ENCODE data around the gene CAPN10. TPM values are rescaled to one million over a fixed set of nuclear protein-coding genes. Genes with fewer than 3 reads are reported as not detected.

CAPN10 gene
- polyA plus RNA-seq, 5 donors = 18.0 to 33.9 (median 26.2) TPM

GRCh38 chr2:240588006-240588655 lies 1.6 kb downstream of the CAPN10 start:
- DNase-seq = no peak

GRCh38 chr2:240588669-240589068 lies 2.1 kb downstream of the CAPN10 start:
- DNase-seq = no peak

GRCh38 chr2:240589375-240589774 lies 2.8 kb downstream of the CAPN10 start:
- no peak for DNase-seq

DNA sequence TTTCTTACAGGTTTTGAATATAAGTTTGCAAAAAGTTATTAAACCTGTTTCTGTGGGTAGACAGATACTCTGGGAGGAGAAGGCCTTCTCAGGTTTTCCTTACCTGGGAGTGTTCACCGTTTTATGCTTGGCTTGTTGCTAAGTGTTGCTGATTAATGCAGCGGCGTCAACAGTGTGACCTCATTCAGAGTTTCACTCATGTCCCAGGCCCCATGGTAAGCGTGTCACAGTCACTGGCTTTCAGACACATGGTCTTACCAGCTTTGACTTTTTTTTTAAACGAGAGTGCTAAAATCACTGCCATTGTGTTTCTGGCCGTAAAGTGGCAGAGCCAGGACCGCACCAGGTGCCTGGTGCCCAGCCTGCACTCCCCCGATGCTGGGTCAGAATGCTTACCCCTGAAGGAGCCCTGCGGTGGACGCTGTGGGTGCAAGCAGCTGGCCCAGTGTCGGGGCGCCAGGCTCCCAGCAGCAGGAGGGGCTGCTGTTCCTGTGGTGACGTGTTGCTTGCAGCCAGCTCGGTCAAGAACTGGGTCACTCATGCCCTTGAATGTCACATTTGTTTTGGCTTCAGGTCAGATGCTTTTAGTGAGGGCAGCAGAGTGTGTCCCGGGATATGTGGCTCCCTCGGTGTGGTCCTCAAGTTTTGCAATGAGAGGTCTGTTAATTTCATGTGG lies 3.5 kb downstream of the CAPN10 start:
- DNase-seq = no peak

DNA sequence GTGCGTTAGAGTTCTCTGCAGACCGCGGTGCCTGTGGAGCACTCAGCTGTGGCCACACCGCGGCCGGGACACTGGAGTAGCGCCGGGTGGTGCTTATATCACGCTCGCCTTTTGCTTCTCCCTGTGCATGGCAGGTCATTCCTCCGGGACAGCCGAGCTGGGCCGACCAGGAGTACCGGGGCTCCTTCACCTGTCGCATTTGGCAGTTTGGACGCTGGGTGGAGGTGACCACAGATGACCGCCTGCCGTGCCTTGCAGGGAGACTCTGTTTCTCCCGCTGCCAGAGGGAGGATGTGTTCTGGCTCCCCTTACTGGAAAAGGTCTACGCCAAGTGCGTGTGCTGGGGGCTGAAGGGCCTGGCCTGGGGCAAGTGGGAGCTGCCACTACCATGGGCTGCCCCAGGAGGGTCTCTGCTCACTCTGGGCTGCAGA lies 4.2 kb downstream of the CAPN10 start:
- DNase-seq = no peak

- no peak for DNase-seq
Observed at GRCh38 chr2:240591226-240591625, 4.7 kb downstream of the CAPN10 start.

- DNase-seq = no peak
Observed at GRCh38 chr2:240591784-240592183, 5.2 kb downstream of the CAPN10 start.

- no peak for DNase-seq
Observed at GRCh38 chr2:240593026-240593702, 6.6 kb downstream of the CAPN10 start.

DNA sequence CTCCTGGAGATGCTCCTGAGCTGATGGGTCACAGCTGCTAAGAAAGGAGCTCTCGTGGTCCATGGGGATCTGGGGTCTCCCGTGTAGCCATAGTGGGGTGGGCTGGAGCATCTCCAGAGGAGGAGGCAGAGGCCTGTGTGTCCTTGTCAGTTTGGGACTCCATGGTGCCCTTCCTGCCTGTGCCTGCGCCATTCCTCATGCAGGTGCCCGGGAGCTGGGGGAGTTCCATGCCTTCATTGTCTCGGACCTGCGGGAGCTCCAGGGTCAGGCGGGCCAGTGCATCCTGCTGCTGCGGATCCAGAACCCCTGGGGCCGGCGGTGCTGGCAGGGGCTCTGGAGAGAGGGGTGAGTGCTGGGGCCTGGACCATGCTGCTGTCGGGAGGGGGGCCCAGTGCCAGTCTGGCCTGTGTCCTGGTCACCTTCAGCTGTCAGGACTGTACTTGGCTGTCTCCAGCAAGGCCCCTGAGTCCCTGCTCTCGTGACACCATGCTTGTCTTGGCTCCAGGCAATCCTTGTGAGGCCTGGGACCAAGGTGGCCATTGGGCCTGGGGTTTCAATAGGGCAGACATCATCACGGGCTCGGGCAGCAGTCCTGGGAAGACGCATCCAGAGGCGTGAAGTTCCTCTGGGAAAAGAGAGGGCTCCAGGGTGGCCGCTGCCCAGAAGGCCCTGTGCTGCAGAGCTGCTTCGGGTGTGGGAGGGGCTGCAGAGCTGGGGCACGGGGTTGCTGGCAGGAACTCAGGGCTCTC lies 7.3 kb downstream of the CAPN10 start:
- DNase-seq = no peak

- DNase-seq = no peak
Observed at GRCh38 chr2:240594511-240595380, 8.2 kb downstream of the CAPN10 start.

- no peak for DNase-seq
Observed at GRCh38 chr2:240595381-240596079, 9.0 kb downstream of the CAPN10 start.

DNA sequence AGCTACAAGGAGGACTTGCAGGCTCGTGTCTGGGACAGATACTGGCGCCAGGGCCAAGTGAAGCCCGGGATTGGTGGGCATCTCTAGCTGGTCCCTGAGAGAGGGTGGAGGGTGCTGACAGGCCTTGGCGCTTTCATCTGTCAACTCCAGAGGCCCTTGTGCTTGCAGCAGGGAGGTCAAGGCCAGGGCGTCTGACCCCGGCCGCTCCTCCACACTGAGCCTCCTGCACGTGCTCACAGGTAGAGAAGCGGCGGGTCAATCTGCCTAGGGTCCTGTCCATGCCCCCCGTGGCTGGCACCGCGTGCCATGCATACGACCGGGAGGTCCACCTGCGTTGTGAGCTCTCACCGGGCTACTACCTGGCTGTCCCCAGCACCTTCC lies 9.5 kb downstream of the CAPN10 start:
- DNase-seq = no peak

- no peak for DNase-seq
Observed at GRCh38 chr2:240596491-240596931, 10.0 kb downstream of the CAPN10 start.

DNA sequence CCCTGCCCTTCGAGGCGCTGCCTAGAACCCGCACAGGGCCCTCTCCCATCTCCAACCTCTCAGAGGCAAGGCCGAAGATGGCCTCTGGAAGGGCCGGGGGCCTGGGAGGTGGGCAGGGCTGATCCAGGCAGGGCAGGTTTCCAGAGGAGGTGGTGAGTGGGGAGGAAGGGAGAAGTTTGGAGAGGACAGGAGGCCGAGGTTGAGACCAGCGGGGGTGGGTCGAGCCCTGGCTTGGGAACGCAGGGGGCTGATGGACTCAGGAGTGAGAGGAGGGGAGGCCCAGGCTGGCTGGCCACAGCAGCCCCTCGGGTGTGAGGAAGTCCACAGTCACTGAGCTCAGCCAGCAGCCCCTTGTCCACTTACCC lies 10.5 kb downstream of the CAPN10 start:
- no peak for DNase-seq

DNA sequence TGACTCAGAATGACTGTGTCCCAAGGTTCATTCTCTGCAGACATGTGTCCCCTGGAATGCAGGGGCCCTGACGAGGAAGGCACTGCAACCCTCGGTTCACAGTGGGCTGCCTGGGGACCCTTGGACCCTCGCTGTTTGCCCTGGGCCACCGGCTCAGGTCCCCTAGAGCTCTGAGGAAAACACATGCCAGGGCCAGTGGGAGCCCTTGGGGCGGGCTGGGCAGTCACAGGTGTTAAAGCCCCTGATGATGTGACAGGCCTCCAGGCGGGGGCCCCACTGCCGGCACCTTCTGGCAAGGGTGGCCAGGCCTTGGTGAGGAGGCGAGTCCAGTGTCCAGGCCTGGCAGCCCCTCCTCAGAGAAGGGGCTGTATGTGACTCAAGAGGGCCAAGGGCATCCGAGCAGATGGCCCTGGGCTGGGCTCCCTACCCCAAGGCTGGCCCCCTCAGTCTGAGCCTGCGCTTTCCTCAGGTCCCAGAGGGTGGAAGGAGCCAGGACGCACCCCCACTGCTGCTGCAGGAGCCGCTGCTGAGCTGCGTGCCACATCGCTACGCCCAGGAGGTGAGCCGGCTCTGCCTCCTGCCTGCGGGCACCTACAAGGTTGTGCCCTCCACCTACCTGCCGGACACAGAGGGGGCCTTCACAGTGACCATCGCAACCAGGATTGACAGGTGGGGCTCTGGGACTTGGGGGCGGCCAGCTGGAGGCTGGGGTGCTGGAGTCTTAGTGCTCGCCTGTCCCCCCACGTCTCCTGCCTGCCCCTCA lies 11.1 kb downstream of the CAPN10 start:
- no peak for DNase-seq

GRCh38 chr2:240598311-240598911 lies 11.9 kb downstream of the CAPN10 start:
- DNase-seq = no peak

- DNase-seq = no peak
Observed at GRCh38 chr2:240599141-240599583, 12.6 kb downstream of the CAPN10 start.

DNA sequence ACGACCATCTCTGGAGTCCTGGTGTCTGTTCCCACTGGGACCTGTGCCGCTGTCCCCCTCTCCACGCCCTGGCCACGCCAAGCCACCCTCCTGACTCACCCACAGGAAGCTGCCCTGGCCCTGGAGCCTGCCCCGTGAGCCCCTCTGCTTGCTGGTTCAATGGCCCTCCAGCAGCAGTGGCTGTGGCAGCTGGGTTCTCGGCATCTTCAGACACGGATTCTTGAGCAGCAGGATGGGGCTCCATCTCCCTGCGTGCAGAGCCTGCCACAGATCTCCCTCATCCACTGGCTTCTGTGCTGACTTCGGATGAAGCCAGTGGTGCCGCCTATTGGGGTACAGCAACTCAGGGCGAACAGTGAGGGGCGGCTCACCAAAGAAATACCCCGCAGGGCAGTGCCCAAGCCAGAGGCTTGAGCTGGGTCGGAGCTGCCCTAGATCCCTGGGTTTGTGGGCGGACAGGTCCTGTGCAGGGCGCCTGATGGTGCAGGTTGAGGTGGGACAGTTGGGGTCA lies 14.0 kb downstream of the CAPN10 start:
- no peak for DNase-seq
